GM23338 (cell line): ENCODE data around the gene DOCK4.

Source experiments
- CREB1 ChIP-seq: fragments of 250-450 bp; sonication (Bioruptor Pico); IDR thresholded peaks from 2 replicates; pipeline ENCODE4 v1.5.0; 2020; ENCODE audit warnings: low read depth, mild to moderate bottlenecking, moderate library complexity
- EZH2 ChIP-seq: fragments of 200-600 bp; sonication (generic); IDR thresholded peaks from one replicate; pipeline ENCODE4 v1.8.0; 2017; ENCODE audit warnings: antibody characterized with exemption, mild to moderate bottlenecking, low read depth; ENCODE audit not compliant: unreplicated experiment
- EZH2phosphoT487 ChIP-seq: fragments of 200-600 bp; sonication (generic); IDR thresholded peaks from one replicate; pipeline ENCODE4 v1.8.1; 2018; ENCODE audit warnings: antibody characterized with exemption; ENCODE audit not compliant: unreplicated experiment
- POLR2AphosphoS5 ChIP-seq: IDR thresholded peaks from 2 replicates; pipeline ENCODE4 v1.6.1; 2016; ENCODE audit warnings: antibody characterized with exemption, low read depth
- TF ChIP-seq, protein P1 (sequence below), 2 experiments: fragments of 200-600 bp in 1 of 2; sonication (generic) in 1 of 2; conservative IDR thresholded peaks; 2 replicates each; pipeline versions ENCODE4 v1.5.1 to v1.6.1; 2016 to 2017; ENCODE audit warnings: antibody characterized with exemption in 2 of 2, low read depth in 2 of 2, mild to moderate bottlenecking in 2 of 2, moderate library complexity in 1 of 2
- TF ChIP-seq, protein P2 (sequence below): IDR thresholded peaks from one replicate; pipeline ENCODE4 v1.6.1; 2018; ENCODE audit warnings: antibody characterized with exemption; ENCODE audit not compliant: unreplicated experiment
- TF ChIP-seq, protein P3 (sequence below): IDR thresholded peaks from 2 replicates; pipeline ENCODE4 v1.6.1; 2016; ENCODE audit warnings: antibody characterized with exemption
- TF ChIP-seq, protein P4 (sequence below): fragments of 250-450 bp; sonication (Bioruptor Pico); IDR thresholded peaks from 2 replicates; pipeline ENCODE4 v1.5.0; 2020; ENCODE audit warnings: mild to moderate bottlenecking, moderate library complexity

DNA sequence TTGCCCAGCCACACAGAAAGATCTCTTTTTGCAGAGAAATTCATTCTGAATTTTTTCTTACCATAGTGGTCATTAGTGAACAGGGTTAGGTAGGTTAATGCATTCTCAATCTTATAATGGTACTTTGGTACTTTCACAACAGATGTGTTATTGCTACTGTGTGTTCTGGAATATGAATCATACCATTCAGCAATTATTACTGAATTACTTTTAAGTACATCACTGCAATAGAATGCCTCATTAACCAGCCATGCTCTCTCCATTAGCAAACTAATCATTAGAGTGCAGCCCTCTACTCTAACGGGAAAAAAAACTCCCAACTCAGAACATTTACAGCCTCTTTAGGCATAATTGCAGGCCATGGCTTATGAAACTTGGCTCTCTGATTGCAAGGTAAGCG, 102.1 kb downstream of the DOCK4 start:
- TF ChIP-seq POLR2AphosphoS5 (no peak), EZH2 (no peak), EZH2phosphoT487 (no peak), CREB1 (CRISPR knock-in tag) (no peak)
- TF ChIP-seq, protein P1, sequence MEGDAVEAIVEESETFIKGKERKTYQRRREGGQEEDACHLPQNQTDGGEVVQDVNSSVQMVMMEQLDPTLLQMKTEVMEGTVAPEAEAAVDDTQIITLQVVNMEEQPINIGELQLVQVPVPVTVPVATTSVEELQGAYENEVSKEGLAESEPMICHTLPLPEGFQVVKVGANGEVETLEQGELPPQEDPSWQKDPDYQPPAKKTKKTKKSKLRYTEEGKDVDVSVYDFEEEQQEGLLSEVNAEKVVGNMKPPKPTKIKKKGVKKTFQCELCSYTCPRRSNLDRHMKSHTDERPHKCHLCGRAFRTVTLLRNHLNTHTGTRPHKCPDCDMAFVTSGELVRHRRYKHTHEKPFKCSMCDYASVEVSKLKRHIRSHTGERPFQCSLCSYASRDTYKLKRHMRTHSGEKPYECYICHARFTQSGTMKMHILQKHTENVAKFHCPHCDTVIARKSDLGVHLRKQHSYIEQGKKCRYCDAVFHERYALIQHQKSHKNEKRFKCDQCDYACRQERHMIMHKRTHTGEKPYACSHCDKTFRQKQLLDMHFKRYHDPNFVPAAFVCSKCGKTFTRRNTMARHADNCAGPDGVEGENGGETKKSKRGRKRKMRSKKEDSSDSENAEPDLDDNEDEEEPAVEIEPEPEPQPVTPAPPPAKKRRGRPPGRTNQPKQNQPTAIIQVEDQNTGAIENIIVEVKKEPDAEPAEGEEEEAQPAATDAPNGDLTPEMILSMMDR (conservative IDR thresholded peaks at IDR 0.05; ENCODE audit: low read depth in 2 of 2): no peak
- TF ChIP-seq, protein P2, sequence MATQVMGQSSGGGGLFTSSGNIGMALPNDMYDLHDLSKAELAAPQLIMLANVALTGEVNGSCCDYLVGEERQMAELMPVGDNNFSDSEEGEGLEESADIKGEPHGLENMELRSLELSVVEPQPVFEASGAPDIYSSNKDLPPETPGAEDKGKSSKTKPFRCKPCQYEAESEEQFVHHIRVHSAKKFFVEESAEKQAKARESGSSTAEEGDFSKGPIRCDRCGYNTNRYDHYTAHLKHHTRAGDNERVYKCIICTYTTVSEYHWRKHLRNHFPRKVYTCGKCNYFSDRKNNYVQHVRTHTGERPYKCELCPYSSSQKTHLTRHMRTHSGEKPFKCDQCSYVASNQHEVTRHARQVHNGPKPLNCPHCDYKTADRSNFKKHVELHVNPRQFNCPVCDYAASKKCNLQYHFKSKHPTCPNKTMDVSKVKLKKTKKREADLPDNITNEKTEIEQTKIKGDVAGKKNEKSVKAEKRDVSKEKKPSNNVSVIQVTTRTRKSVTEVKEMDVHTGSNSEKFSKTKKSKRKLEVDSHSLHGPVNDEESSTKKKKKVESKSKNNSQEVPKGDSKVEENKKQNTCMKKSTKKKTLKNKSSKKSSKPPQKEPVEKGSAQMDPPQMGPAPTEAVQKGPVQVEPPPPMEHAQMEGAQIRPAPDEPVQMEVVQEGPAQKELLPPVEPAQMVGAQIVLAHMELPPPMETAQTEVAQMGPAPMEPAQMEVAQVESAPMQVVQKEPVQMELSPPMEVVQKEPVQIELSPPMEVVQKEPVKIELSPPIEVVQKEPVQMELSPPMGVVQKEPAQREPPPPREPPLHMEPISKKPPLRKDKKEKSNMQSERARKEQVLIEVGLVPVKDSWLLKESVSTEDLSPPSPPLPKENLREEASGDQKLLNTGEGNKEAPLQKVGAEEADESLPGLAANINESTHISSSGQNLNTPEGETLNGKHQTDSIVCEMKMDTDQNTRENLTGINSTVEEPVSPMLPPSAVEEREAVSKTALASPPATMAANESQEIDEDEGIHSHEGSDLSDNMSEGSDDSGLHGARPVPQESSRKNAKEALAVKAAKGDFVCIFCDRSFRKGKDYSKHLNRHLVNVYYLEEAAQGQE: no peak
- TF ChIP-seq, protein P3, sequence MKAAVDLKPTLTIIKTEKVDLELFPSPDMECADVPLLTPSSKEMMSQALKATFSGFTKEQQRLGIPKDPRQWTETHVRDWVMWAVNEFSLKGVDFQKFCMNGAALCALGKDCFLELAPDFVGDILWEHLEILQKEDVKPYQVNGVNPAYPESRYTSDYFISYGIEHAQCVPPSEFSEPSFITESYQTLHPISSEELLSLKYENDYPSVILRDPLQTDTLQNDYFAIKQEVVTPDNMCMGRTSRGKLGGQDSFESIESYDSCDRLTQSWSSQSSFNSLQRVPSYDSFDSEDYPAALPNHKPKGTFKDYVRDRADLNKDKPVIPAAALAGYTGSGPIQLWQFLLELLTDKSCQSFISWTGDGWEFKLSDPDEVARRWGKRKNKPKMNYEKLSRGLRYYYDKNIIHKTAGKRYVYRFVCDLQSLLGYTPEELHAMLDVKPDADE: no peak
- TF ChIP-seq, protein P4, sequence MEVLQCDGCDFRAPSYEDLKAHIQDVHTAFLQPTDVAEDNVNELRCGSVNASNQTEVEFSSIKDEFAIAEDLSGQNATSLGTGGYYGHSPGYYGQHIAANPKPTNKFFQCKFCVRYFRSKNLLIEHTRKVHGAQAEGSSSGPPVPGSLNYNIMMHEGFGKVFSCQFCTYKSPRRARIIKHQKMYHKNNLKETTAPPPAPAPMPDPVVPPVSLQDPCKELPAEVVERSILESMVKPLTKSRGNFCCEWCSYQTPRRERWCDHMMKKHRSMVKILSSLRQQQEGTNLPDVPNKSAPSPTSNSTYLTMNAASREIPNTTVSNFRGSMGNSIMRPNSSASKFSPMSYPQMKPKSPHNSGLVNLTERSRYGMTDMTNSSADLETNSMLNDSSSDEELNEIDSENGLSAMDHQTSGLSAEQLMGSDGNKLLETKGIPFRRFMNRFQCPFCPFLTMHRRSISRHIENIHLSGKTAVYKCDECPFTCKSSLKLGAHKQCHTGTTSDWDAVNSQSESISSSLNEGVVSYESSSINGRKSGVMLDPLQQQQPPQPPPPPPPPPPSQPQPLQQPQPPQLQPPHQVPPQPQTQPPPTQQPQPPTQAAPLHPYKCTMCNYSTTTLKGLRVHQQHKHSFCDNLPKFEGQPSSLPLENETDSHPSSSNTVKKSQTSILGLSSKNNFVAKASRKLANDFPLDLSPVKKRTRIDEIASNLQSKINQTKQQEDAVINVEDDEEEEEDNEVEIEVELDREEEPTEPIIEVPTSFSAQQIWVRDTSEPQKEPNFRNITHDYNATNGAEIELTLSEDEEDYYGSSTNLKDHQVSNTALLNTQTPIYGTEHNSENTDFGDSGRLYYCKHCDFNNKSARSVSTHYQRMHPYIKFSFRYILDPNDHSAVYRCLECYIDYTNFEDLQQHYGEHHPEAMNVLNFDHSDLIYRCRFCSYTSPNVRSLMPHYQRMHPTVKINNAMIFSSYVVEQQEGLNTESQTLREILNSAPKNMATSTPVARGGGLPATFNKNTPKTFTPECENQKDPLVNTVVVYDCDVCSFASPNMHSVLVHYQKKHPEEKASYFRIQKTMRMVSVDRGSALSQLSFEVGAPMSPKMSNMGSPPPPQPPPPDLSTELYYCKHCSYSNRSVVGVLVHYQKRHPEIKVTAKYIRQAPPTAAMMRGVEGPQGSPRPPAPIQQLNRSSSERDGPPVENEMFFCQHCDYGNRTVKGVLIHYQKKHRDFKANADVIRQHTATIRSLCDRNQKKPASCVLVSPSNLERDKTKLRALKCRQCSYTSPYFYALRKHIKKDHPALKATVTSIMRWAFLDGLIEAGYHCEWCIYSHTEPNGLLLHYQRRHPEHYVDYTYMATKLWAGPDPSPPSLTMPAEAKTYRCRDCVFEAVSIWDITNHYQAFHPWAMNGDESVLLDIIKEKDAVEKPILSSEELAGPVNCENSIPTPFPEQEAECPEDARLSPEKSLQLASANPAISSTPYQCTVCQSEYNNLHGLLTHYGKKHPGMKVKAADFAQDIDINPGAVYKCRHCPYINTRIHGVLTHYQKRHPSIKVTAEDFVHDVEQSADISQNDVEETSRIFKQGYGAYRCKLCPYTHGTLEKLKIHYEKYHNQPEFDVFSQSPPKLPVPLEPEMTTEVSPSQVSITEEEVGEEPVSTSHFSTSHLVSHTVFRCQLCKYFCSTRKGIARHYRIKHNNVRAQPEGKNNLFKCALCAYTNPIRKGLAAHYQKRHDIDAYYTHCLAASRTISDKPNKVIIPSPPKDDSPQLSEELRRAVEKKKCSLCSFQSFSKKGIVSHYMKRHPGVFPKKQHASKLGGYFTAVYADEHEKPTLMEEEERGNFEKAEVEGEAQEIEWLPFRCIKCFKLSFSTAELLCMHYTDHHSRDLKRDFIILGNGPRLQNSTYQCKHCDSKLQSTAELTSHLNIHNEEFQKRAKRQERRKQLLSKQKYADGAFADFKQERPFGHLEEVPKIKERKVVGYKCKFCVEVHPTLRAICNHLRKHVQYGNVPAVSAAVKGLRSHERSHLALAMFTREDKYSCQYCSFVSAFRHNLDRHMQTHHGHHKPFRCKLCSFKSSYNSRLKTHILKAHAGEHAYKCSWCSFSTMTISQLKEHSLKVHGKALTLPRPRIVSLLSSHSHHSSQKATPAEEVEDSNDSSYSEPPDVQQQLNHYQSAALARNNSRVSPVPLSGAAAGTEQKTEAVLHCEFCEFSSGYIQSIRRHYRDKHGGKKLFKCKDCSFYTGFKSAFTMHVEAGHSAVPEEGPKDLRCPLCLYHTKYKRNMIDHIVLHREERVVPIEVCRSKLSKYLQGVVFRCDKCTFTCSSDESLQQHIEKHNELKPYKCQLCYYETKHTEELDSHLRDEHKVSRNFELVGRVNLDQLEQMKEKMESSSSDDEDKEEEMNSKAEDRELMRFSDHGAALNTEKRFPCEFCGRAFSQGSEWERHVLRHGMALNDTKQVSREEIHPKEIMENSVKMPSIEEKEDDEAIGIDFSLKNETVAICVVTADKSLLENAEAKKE (CRISPR knock-in tag): no peak
